Measurements from ENCODE around the gene MBD3L1.

DNA sequence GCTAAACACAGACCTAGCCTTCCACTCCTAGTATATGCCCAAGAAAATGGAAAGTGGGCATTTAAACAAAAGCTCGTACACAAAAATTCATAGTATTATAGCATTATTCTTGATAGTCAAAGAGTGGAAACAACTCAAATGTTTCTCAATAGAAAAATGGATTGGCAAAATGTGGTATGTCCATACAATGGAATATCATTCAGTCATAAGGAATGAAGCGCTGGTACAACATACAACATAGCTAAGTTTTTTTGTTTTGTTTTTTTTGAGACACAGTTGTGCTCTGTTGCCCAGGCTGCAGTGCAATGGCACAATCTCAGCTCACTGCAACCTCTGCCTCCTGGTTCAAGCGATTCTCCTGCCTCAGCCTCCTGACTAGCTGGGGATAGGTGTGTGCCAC, 11.9 kb upstream of the MBD3L1 start:
- no peak for TF ChIP-seq FOXA1 (IDR thresholded peaks at IDR 0.05)
- no peak for TF ChIP-seq SP1 (IDR thresholded peaks at IDR 0.05)
- no peak for TF ChIP-seq ARNT (IDR thresholded peaks at IDR 0.05)
- TF ChIP-seq NFRKB (IDR thresholded peaks at IDR 0.05): no peak
- TF ChIP-seq L3MBTL2 (conservative IDR thresholded peaks at IDR 0.05): no peak
- TF ChIP-seq ZNF384 (IDR thresholded peaks at IDR 0.05): no peak
- no peak for TF ChIP-seq HDGF (IDR thresholded peaks at IDR 0.05; ENCODE audit: borderline replicate concordance)
- TF ChIP-seq LEF1 (IDR thresholded peaks at IDR 0.05; ENCODE audit: borderline replicate concordance): no peak
- no peak for TF ChIP-seq BHLHE40 (IDR thresholded peaks at IDR 0.05; ENCODE audit: borderline replicate concordance)
- no peak for TF ChIP-seq FOXM1 (IDR thresholded peaks at IDR 0.05; ENCODE audit: borderline replicate concordance)
- no peak for TF ChIP-seq TARDBP (IDR thresholded peaks at IDR 0.05)
- no peak for TF ChIP-seq CTBP1 (IDR thresholded peaks at IDR 0.05; ENCODE audit: borderline replicate concordance)
- TF ChIP-seq FOXK2 (IDR thresholded peaks at IDR 0.05): no peak
- TF ChIP-seq, protein P1, sequence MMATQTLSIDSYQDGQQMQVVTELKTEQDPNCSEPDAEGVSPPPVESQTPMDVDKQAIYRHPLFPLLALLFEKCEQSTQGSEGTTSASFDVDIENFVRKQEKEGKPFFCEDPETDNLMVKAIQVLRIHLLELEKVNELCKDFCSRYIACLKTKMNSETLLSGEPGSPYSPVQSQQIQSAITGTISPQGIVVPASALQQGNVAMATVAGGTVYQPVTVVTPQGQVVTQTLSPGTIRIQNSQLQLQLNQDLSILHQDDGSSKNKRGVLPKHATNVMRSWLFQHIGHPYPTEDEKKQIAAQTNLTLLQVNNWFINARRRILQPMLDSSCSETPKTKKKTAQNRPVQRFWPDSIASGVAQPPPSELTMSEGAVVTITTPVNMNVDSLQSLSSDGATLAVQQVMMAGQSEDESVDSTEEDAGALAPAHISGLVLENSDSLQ (IDR thresholded peaks at IDR 0.05): no peak
